ENCODE data around the gene RASSF1. TPM values are rescaled to one million over a fixed set of nuclear protein-coding genes. Genes with fewer than 3 reads are reported as not detected.

Gene RASSF1
- polyA plus RNA-seq, 1 donor from 2014 or later = 51.4 TPM

- Histone ChIP-seq H3K9me2 (ENCODE audit: insufficient read depth, low read length) (no peaks in the 10 kb centered on the region), H3K4me2 (ENCODE audit: low read length) (no peak overlapping the region), H3K36me3 (ENCODE audit: insufficient read depth, low read length) (no peaks in the 10 kb centered on the region), H3K27ac (ENCODE audit: low read length) (no peak overlapping the region), H3K79me2 (replicated peaks; ENCODE audit: insufficient read depth, low read length) (peaks cover 6% of the 10 kb centered on the region), H4K20me1 (ENCODE audit: insufficient read depth) (no peaks in the 10 kb centered on the region), H3K4me3 (ENCODE audit: low read length) (no peak overlapping the region), H3K9ac (ENCODE audit: low read length) (no peak overlapping the region), H3K9me3 (ENCODE audit: low read length) (no peaks in the 10 kb centered on the region), H3F3A (ENCODE audit: insufficient read depth, low read length, poor library complexity, severe bottlenecking) (no peaks in the 10 kb centered on the region), H3K27me3 (ENCODE audit: insufficient read depth, low read depth, low read length) (no peaks in the 10 kb centered on the region), H2AFZ (ENCODE audit: low read depth, low read length) (no peak overlapping the region)
- TF ChIP-seq SMC3 (conservative IDR thresholded peaks at IDR 0.05; ENCODE audit: poor library complexity) (no peak), REST (IDR thresholded peaks at IDR 0.05; ENCODE audit: borderline replicate concordance) (no peak), RAD21 (conservative IDR thresholded peaks at IDR 0.05) (no peak)
Measured at GRCh38 chr3:50294492-50295403, 45.9 kb downstream of the RASSF1 start.

DNA sequence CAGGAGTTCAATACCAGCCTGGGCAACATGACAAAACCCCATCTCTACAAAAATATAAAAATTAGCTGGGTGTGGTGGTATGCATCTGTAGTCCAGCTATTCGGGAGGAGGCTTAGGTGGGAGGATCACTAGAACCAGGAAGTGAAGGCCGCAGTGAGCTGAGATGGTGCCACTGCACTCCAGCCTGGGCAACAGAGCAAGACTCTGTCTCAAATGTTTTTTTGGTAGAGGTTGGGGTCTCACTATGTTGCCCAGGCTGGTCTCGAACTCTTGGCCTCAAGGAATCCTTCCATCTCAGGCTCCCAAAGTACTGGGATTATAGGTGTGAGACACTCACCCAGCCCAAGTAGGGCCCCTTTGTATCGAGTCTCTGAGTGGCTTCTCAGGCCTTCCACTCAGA lies 46.5 kb downstream of the RASSF1 start:
- no peaks in the 10 kb centered on the region for H3F3A ChIP-seq (ENCODE audit: insufficient read depth, low read length, poor library complexity, severe bottlenecking)
- no peak overlapping the region for H3K27ac ChIP-seq (ENCODE audit: low read length)
- H3K9me2 ChIP-seq (ENCODE audit: insufficient read depth, low read length) = no peaks in the 10 kb centered on the region
- H3K36me3 ChIP-seq (ENCODE audit: insufficient read depth, low read length) = no peaks in the 10 kb centered on the region
- no peak overlapping the region for H2AFZ ChIP-seq (ENCODE audit: low read depth, low read length)
- H3K9ac ChIP-seq (ENCODE audit: low read length) = no peak overlapping the region
- no peak overlapping the region for H3K4me2 ChIP-seq (ENCODE audit: low read length)
- no peaks in the 10 kb centered on the region for H3K9me3 ChIP-seq (ENCODE audit: low read length)
- peaks cover 6% of the 10 kb centered on the region for H3K79me2 ChIP-seq (replicated peaks; ENCODE audit: insufficient read depth, low read length)
- no peak overlapping the region for H3K4me3 ChIP-seq (ENCODE audit: low read length)
- H3K27me3 ChIP-seq (ENCODE audit: insufficient read depth, low read depth, low read length) = no peaks in the 10 kb centered on the region
- TF ChIP-seq REST (IDR thresholded peaks at IDR 0.05; ENCODE audit: borderline replicate concordance) (no peak), POLR2AphosphoS5 (IDR thresholded peaks at IDR 0.05) (no peak), EP300 (conservative IDR thresholded peaks at IDR 0.05; ENCODE audit: poor library complexity, severe bottlenecking) (no peak)
- no peaks in the 10 kb centered on the region for H4K20me1 ChIP-seq (ENCODE audit: insufficient read depth)
